GM18505 (cell line): Measurements from ENCODE around the gene ZCWPW1.
A peak's percentile ranks its signal among the peaks of the same experiment; 100 is the strongest.

ENCODE experiments used
- ATAC-seq: cut with Tn5 transposase; IDR thresholded peaks from one replicate; pipeline ENCODE4 v1.9.1; 2021; ENCODE audit not compliant: unreplicated experiment
- POLR2A ChIP-seq: IDR thresholded peaks from 4 replicates; pipeline ENCODE4 v1.6.1; 2011; ENCODE audit warnings: borderline replicate concordance; ENCODE audit not compliant: insufficient read depth, insufficient read length; ENCODE audit errors: extremely low read depth

ZCWPW1 gene, protein sequence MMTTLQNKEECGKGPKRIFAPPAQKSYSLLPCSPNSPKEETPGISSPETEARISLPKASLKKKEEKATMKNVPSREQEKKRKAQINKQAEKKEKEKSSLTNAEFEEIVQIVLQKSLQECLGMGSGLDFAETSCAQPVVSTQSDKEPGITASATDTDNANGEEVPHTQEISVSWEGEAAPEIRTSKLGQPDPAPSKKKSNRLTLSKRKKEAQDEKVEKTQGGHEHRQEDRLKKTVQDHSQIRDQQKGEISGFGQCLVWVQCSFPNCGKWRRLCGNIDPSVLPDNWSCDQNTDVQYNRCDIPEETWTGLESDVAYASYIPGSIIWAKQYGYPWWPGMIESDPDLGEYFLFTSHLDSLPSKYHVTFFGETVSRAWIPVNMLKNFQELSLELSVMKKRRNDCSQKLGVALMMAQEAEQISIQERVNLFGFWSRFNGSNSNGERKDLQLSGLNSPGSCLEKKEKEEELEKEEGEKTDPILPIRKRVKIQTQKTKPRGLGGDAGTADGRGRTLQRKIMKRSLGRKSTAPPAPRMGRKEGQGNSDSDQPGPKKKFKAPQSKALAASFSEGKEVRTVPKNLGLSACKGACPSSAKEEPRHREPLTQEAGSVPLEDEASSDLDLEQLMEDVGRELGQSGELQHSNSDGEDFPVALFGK

GRCh38 chr7:100428199-100428966, at the start of gene ZCWPW1:
Gene ZCWPW1, minus strand, starts transcription at chr7:100428703. Its CDS starts 8,054 bp downstream, at chr7:100420649.
- peak; percentile 37 for ATAC-seq
- peak; percentile 100 for TF ChIP-seq POLR2A

- ATAC-seq = no peak
- no peak for TF ChIP-seq POLR2A
Measured at GRCh38 chr7:100477871-100478267, 49.4 kb upstream of the ZCWPW1 start.

GRCh38 chr7:100476903-100477870, 48.7 kb upstream of the ZCWPW1 start:
- no peak for ATAC-seq
- TF ChIP-seq POLR2A = no peak

GRCh38 chr7:100476101-100476780, 47.7 kb upstream of the ZCWPW1 start:
- ATAC-seq = no peak
- TF ChIP-seq POLR2A = no peak

DNA sequence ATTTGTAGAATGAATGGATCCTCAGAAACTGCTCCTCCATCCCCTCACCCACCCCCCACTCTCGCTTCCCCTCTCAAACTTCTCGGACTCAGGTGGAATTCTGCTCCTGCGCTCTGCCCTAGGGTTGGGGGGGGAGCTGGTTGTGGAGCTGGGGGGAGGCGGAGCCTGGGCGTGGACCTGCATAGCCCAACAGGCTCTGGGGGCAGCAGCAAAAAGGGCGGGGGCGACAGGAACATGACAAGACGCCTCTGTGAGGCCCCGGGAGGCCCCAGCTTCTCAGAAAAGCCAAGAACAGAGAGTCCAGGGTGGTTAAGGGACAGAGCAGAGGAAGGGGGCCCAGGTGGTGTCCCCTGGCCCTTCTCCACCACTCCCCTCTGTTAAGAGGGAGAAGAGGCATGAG, 47.0 kb upstream of the ZCWPW1 start:
- no peak for TF ChIP-seq POLR2A
- ATAC-seq = no peak

DNA sequence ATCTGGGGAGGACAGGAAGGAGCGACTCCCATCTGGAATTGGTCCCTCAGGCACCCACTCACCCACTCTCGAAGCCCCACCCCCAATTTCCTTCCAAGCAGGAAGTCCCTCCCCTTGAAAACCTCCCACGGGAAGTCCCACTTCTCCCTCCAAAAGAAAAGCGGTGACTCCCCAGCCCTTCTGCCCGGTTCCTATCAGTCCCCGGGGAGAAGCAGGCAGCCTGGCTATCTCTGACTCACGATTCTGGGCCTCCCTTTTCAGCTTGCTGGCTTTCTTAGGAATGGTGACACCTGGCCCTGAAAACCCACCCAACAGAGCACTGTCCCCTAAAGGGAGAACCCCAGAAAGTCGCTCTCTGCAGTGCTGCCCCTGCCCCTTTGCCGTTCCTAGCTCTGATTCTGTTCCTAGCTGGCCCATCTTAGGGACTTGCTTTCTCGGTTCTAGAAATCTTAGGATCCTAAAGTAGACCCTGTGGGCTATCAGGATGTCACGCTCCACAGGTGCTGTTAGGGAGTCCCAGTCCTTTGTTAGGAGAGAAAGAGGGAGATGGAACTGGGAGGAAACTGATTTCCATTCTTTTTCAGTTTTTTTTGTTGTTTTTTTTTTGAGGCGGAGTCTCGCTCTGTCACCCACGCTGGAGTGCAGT, 44.5 kb upstream of the ZCWPW1 start:
- no peak for TF ChIP-seq POLR2A
- no peak for ATAC-seq

DNA sequence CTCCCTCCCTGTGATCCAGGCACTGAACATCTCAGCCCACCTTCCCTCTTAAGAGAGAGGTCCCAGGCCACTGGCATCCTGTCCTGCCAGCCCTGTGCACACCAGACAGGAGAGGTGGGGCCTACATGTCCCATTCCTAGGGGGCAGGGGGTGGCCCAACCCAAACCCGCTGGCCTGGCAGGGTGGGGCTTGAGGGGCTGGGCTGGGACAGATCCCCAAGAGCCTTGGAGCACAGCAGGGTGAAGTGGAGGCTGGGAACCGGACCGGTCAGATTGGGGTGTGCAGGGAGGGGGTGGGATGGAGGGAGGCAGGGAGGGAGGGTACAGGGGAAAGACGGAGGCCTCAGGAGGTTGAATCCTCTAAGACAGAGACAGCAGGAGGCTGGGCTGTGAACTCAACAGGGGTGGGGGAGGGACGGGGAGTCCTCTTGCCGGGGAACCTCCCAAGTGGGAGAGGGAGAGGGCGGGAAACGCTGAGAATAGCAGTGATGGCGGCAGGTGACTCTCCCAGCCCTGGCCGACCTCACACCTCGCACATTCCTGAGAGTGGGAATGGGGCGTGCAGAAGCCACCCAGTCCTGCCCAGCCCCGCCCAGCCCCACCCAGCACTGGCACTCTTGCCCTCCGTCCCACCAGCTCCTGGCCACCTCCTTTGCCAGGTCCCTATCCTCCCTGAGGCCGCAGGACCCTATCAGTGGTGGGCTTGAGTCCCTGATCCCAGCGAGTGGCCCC, 43.8 kb upstream of the ZCWPW1 start:
- TF ChIP-seq POLR2A = no peak
- no peak for ATAC-seq

DNA sequence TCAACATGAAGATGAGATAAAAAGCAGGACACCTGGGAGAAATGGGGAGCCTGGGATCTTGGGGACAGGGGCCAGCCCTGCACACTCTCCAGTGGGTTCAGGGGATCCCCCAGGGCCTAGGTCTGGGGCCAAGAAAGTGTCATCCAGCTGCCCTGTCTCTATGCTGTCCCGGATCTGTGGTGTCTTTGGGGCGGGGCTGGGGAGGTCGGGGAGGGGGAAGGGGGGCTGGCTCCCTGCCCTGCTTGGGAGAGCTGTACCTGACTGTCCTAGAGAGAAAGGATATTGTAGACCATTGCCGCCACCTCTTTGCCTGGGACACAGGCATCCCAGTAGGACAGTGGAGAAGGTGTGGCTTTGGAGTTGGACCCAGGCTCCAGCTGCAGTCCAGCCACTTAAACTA, 42.5 kb upstream of the ZCWPW1 start:
- no peak for ATAC-seq
- TF ChIP-seq POLR2A = no peak

DNA sequence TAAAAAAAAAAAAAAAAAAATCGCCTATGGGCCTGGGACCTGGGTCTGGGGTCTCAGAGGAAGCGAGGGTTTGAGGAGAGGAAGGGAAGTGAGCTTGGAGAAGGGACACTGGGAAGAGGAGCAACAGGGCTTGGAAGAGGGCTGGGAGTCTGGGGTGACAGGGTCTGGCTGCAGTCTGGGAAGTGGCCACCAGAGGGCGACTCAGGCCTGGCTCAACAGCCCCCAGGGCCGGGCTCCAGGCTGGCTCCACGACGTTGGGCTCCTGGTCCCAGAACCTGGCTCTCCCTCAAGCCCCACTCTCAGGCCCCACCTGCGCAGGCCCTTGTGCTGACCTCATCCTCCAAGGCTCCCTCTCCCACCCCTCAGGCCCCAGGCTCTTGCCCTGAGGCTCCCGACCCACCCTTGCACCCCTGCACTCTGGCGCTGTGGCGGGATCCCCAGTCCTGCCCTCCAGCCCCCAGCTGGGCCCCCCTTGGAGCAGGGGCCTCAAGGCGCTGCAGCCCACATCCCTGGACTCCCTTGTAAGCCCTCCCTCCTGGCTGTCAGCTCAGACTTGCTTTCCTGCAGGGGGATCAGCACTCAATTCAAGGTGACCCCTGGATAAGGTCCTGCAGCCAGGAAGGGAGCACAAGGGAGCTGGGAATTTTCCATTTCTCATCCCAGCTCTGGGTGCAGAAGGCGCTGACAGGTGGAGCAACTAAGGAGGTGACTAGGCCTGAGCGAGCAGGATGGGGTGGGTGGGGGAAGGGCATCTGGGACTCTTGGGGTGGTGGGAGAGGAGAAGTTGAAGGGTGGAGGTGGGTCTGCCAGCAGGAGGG, 40.9 kb upstream of the ZCWPW1 start:
- no peak for ATAC-seq
- peak; percentile 31 for TF ChIP-seq POLR2A

DNA sequence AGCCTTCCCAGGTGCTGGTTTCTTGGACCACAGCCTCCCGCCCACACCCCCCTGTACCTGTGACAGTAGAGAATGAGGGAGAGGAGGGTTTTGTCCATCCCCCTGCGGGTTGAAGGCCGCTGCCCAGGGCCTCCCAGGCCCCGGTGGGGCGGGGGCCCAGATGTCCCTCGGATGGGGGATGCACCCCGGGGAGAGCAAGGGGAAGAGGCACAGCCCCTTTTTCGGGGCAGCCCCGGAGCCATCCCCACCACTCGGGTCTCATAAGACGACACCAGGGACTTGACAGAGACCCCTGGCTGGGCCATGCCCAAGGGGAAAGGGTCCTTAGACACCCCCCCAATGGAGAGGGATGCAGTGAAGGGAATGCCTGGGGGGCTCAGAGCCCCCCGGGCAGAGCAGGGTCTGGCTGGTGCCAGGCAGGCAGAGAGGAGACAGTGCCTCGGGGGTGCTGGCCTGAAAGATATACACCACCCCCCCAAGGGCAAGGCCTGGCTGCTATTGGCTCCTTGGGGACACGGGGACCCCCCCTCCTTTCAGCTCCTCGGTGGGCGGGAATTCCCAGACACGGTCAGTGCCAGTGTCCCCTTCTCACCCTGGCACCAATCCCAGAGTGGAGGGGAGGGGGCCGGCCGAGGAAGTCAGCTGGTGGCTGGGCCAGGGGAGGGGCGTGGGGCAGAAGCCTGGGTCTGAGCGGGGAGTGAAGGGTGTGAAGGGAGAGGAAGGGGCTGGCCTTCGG, 39.3 kb upstream of the ZCWPW1 start:
- ATAC-seq = no peak
- no peak for TF ChIP-seq POLR2A
